Ishikawa (cell line): ENCODE data around the gene KCNE2.

Experiments
- CEBPB ChIP-seq: IDR thresholded peaks from 2 replicates; pipeline ENCODE4 v1.6.1; 2012
- CREB1 ChIP-seq: IDR thresholded peaks from 2 replicates; pipeline ENCODE4 v1.6.1; 2012; ENCODE audit warnings: low read depth
- EGR1 ChIP-seq: IDR thresholded peaks from 2 replicates; pipeline ENCODE4 v1.6.1; 2012
- EP300 ChIP-seq: IDR thresholded peaks from 2 replicates; pipeline ENCODE4 v1.6.1; 2012; ENCODE audit warnings: borderline replicate concordance
- FOXM1 ChIP-seq: IDR thresholded peaks from 2 replicates; pipeline ENCODE4 v1.6.1; 2012; ENCODE audit warnings: low read depth, borderline replicate concordance
- NFIC ChIP-seq: IDR thresholded peaks from 2 replicates; pipeline ENCODE4 v1.6.1; 2012
- RAD21 ChIP-seq: IDR thresholded peaks from 2 replicates; pipeline ENCODE4 v1.6.1; 2012; ENCODE audit warnings: low read depth
- TAF1 ChIP-seq: IDR thresholded peaks from 2 replicates; pipeline ENCODE4 v1.6.1; 2012; ENCODE audit warnings: low read depth, mild to moderate bottlenecking
- TCF12 ChIP-seq: IDR thresholded peaks from 2 replicates; pipeline ENCODE4 v1.6.1; 2012; ENCODE audit warnings: low read depth
- TEAD4 ChIP-seq: IDR thresholded peaks from 2 replicates; pipeline ENCODE4 v1.6.1; 2012
- YY1 ChIP-seq: IDR thresholded peaks from 2 replicates; pipeline ENCODE4 v1.6.1; 2012; ENCODE audit warnings: low read depth
- ZBTB7A ChIP-seq: IDR thresholded peaks from 2 replicates; pipeline ENCODE4 v1.6.1; 2012; ENCODE audit warnings: low read depth
- TF ChIP-seq, protein P1 (sequence below): IDR thresholded peaks from 2 replicates; pipeline ENCODE4 v1.6.1; 2012; ENCODE audit warnings: low read depth, mild to moderate bottlenecking
- TF ChIP-seq, protein P2 (sequence below): IDR thresholded peaks from 2 replicates; pipeline ENCODE4 v1.6.1; 2012
- TF ChIP-seq, protein P3 (sequence below): IDR thresholded peaks from 2 replicates; pipeline ENCODE4 v1.6.1; 2012

Gene KCNE2

DNA sequence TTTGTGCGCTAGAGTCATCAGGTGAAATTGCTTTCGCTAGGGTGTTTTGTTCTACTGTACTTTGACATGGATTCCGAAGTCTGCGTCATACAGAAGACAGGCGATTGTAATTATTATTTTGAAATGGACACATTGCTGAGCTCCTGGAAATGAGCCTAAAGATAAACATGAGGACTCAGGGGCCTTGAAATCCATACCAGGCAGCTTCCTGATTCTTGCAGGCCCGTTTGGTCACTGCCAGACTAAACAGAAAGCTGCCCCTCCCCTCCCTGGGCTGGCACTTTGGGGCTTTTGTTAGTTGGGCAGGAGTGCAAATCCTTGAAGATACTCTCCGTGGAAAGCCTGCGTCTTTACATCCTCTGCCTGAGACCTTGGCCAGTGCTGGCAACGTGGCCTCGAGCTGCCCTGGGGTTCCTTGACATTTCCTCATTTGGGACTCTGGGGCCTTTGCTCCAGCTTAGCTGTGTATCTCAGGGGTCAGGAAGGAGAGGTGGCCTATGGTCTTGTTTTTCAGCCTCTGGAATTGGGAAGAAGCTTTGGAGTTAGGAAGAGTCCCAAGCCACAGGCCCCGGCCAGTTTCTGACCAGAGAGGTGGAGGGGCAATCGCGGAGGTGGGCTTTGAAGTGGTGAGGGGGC, 26.9 kb upstream of the KCNE2 start:
- no peak for TF ChIP-seq FOXM1
- TF ChIP-seq, protein P1, sequence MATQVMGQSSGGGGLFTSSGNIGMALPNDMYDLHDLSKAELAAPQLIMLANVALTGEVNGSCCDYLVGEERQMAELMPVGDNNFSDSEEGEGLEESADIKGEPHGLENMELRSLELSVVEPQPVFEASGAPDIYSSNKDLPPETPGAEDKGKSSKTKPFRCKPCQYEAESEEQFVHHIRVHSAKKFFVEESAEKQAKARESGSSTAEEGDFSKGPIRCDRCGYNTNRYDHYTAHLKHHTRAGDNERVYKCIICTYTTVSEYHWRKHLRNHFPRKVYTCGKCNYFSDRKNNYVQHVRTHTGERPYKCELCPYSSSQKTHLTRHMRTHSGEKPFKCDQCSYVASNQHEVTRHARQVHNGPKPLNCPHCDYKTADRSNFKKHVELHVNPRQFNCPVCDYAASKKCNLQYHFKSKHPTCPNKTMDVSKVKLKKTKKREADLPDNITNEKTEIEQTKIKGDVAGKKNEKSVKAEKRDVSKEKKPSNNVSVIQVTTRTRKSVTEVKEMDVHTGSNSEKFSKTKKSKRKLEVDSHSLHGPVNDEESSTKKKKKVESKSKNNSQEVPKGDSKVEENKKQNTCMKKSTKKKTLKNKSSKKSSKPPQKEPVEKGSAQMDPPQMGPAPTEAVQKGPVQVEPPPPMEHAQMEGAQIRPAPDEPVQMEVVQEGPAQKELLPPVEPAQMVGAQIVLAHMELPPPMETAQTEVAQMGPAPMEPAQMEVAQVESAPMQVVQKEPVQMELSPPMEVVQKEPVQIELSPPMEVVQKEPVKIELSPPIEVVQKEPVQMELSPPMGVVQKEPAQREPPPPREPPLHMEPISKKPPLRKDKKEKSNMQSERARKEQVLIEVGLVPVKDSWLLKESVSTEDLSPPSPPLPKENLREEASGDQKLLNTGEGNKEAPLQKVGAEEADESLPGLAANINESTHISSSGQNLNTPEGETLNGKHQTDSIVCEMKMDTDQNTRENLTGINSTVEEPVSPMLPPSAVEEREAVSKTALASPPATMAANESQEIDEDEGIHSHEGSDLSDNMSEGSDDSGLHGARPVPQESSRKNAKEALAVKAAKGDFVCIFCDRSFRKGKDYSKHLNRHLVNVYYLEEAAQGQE: no peak
- TF ChIP-seq EP300: no peak
- no peak for TF ChIP-seq RAD21
- no peak for TF ChIP-seq YY1
- TF ChIP-seq TEAD4: no peak
- TF ChIP-seq ZBTB7A: no peak
- no peak for TF ChIP-seq NFIC
- TF ChIP-seq, protein P2, sequence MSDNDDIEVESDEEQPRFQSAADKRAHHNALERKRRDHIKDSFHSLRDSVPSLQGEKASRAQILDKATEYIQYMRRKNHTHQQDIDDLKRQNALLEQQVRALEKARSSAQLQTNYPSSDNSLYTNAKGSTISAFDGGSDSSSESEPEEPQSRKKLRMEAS: no peak
- no peak for TF ChIP-seq CEBPB
- no peak for TF ChIP-seq TCF12
- TF ChIP-seq, protein P3, sequence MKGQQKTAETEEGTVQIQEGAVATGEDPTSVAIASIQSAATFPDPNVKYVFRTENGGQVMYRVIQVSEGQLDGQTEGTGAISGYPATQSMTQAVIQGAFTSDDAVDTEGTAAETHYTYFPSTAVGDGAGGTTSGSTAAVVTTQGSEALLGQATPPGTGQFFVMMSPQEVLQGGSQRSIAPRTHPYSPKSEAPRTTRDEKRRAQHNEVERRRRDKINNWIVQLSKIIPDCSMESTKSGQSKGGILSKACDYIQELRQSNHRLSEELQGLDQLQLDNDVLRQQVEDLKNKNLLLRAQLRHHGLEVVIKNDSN: no peak
- TF ChIP-seq TAF1: no peak
- no peak for TF ChIP-seq CREB1
- no peak for TF ChIP-seq EGR1

DNA sequence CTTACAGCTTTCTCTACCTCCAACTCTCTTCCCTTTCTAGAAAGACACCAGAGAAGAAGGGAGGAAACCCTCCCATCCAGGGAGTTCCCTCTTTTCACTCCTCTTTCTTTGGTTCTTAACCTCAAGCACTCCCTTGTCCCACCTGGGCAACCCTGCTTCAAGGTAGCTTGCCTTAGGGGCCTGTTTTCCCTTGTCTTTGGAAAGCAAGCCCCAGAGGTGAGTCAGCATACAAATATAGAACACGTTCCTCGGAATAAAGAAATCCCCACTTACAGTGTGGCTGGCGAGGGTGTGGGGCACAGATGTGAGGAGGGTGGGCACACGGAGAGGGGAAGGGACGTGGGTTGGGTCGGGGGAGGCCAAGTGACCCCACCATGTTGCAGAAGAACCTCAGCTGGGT, 26.1 kb upstream of the KCNE2 start:
- TF ChIP-seq, protein P2: no peak
- TF ChIP-seq YY1: no peak
- TF ChIP-seq CREB1: no peak
- no peak for TF ChIP-seq TEAD4
- no peak for TF ChIP-seq TAF1
- TF ChIP-seq, protein P3: no peak
- TF ChIP-seq RAD21: no peak
- TF ChIP-seq FOXM1: no peak
- TF ChIP-seq EGR1: no peak
- TF ChIP-seq, protein P1: no peak
- TF ChIP-seq CEBPB: no peak
- TF ChIP-seq NFIC: no peak
- no peak for TF ChIP-seq TCF12
- TF ChIP-seq EP300: no peak
- no peak for TF ChIP-seq ZBTB7A

DNA sequence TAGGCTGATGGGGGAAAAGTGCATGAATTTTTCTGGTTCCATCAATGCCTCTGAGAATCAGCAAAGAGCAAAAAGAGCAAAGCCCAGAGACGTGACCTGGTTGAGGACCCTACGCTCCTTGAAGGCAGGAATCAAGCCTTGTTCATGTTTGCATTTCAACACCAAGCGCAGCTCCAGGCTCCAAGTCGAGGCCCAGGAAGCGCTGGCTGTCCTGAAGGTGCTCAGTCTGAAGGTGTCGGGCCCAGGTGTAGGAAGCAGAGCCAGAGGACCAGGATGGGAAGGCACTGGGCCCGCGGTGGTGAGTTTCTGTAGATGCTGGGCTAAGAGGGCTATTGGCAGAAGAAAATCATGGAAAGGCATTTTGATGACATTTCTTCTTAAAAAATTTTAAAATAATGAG, 25.6 kb upstream of the KCNE2 start:
- TF ChIP-seq RAD21 (no peak), CEBPB (no peak), FOXM1 (no peak), EGR1 (no peak), EP300 (no peak), ZBTB7A (no peak), TCF12 (no peak), CREB1 (no peak), YY1 (no peak), TAF1 (no peak), NFIC (no peak)
- TF ChIP-seq, protein P2: no peak
- TF ChIP-seq, protein P3: no peak
- TF ChIP-seq, protein P1: no peak
